Glomerular endothelial cell (primary cell): ENCODE data around the gene ATP4B. TPM values are rescaled to one million over a fixed set of nuclear protein-coding genes. Genes with fewer than 3 reads are reported as not detected.
"Not testable (repeated sequence)": the region's sequence is repeated elsewhere in the genome, so short reads cannot be mapped to it uniquely, and the experiment has no call there.

Source experiments
- DNase-seq: peaks from one replicate; pipeline ENCODE4 v3.0.0-alpha.2; 2011; ENCODE audit warnings: low read depth, low spot score; ENCODE audit errors: extremely low read depth
- total RNA-seq: library from RNA; depleted of rRNA; stranded (reverse); fragments of >200 nt; gene quantifications from 2 replicates; pipeline ENCODE4 v1.2.3, GENCODE V29; 2015

The ATP4B gene
- total RNA-seq, 1 donor from 2014 or later, result 0.58 TPM

DNA sequence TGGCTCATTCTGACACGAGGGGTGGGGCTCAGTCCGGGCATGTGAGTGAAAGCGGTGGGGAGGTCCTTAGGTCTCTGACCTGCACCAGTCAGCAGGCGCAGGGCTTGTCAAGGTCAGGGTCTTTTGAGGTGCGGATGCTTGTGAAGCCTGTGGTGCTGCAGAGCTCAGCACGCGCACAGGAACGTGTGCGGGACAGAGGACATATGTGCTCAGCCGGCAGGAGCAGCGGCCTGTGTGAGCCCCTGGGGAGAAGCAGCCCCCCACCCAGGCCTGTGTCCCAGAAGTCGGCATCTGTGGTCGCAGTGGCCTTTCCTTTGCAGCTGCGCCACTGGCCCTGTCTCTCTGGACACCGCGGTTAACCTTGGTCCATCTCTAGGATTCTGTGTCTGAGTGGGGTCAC, 30.9 kb downstream of the ATP4B start:
- no peak for DNase-seq

DNA sequence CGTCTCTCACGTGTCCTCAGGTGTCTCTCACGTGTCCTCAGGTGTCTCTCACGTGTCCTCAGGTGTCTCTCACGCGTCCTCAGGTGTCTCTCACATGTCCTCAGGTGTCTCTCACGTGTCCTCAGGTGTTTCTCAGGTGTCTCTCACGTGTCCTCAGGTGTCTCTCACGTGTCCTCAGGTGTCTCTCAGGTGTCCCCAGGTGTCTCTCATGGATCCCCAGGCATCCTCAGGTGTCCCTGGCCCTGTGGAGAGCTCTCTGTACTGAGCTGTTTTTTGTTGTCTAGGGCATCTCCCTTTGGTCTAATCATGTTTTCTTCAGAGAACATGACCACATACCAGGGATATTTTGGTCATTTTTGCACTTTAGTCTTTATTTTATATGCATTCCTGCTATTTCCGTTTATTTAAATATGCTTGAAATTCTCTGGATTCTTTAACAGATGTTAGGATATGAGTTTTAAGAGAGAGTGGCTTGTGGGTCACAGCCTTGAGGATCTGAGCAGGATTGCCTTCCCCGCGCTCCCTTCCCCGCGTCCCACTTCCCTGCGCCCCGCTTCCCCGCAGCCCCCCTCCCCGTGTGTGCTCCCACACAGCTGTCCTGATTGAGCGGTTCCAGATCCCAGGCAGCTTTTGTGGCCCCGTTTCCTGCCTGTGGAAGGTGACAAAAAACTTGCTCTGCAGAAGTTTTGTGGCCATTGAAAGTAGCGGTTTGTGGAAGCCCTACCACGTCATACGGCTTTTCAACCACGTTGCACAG, 31.9 kb downstream of the ATP4B start:
- no peak for DNase-seq

DNA sequence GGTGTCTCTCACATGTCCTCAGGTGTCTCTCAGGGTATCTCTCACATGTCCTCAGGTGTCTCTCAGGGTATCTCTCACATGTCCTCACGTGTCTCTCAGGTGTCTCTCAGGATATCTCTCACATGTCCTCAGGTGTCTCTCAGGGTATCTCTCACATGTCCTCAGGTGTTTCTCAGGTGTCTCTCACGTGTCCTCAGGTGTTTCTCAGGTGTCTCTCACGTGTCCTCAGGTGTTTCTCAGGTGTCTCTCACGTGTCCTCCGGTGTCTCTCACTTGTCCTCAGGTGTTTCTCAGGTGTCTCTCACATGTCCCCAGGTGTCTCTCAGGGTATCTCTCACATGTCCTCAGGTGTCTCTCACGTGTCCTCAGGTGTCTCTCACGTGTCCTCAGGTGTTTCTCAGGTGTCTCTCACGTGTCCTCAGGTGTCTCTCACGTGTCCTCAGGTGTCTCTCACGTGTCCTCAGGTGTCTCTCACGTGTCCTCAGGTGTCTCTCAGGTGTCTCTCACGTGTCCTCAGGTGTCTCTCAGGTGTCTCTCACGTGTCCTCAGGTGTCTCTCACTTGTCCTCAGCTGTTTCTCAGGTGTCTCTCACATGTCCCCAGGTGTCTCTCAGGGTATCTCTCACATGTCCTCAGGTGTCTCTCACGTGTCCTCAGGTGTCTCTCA, 33.2 kb downstream of the ATP4B start:
- DNase-seq, result not testable (repeated sequence)

DNA sequence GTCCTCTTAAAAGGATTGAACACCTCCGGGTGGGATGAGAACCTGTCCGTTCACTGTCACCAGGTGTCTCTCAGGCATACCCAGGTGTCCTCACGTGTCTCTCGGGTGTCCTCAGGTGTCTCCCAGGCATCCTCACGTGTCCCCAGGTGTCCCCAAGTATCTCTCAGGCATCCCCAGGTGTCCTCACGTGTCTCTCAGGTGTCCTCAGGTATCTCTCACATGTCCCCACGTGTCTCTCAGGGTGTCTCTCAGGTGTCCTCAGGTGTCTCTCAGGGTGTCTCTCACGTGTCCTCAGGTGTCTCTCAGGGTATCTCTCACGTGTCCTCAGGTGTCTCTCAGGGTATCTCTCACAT, 33.8 kb downstream of the ATP4B start:
- no peak for DNase-seq

DNA sequence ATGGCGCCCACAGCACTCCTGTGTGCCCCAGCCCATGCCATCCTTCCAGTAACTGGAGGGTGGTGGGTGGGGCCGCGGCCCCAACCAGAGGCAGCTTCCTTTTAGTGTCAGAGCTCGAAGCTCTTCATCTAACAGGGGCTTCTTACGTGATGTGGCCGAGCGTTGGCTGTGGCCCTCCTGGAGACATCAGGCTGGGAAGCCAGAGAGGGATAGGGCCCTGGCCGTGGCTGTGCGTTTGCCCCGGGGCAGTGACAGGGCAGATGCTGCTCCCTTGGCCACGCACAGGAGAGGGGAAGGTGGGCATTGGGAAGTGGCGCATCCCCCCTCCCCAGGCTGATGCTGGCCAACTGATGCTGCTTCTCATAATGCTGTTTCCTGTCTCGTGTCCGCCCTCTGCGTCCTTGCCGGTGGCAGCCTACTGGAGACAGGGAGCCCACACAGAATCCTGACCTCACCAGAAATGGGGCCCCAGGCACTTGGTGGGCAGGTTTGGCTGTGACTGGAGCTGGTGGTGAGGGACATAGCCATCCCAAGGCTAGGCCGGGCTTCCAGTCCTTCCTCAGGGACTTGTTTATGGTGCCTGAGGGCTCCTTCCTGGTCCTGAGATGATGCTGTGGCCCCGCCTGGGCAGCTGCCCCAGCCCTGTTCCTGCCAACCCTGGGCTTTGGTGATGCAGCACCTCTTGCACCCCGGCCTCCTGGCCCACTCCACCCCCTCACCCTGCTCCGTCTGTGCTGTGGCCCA, 34.3 kb downstream of the ATP4B start:
- no peak for DNase-seq

DNA sequence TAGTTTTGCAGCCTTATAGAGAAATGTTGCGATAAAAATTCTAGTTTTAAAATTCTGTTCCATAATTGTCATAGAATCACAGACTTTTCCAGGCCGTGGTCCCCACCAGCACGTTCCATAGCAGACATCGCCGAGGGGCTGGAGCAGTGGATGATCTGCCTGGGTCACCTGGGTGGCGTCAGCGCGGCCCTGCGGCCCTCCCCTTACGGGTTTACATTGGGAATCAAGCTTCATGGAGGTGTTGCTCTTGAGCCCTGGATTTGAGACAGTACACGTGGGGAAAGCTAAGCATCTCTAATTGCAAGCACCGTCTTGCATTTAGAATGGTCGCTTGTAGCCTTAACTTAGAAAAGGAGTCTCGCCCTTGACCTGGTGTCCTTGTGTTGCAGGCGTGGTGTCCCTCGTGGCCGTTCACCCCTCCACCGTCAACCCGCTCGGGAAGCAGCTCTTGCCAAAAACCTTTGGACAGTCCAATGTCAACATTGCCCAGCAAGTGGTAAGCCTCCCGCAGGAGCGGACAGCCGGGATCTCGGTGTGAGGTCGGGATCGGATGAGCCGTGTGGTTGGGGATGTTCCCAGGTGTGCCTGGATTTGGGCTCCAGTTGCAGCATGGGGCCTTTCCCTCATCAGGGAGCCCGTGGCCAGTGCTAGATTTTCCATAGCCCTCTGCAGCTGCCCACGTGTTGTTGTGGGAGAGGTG, 35.1 kb downstream of the ATP4B start:
- no peak for DNase-seq

DNA sequence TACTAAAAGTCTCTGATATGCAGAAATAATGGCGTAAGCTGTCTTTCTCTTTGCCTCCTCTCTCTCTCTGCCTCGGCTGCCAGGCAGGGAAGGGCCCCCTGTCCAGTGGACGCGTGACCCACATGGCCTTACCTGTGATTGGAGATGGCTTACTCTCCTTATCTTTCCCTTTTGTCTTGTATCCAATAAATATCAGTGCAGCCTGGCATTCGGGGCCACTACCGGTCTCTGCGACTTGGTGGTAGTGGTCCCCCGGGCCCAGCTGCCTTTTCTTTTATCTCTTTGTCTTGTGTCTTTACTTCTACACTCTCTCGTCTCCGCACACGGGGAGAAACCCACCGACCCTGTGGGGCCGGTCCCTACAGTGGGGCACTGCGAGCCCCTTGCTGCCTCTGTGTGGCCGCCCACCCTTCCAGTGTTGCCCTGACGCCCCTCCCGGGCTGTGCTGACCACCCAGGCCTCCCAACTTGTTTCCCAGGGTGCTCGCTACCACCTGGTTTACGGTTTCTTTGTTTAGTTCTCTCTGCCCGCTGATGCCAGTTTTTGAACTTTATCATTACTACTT, 35.9 kb downstream of the ATP4B start:
- DNase-seq, result not testable (repeated sequence)

DNA sequence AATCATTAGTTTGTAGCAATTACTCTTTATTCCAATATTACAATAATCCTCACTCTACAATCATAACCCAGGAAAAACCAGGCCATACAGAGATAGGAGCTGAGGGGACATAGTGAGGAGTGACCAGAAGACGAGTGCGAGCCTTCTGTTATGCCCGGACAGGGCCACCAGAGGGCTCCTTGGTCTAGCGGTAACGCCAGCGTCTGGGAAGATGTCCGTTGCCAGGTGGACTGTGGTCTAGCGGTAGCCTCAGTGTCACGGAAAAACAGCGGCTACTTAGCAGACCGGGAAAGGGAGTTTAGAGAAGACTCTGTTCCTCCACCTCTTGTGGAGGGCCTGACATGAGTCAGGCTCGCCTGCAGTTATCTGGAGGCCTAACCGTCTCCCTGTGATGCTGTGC, 36.5 kb downstream of the ATP4B start:
- DNase-seq, result not testable (repeated sequence)

DNA sequence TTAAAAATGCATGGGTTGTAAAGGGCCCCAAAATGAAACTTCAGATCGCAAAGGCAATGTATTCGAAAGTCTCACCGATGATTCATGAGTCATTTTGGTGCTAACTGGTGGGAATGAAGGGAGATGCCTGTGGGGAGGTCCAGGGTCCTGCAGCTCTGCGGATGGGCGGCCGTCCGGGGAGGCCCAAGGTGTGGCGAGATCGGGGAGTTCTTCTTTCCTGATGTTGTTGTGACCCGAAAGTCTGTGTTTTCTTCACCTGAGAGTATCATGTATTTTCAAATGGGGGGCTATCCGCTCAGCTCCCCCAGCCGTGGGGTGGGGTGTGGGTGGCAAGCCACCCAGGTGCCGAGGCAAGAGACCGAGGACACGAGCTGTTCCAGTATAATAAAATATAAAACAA, 37.0 kb downstream of the ATP4B start:
- no peak for DNase-seq

DNA sequence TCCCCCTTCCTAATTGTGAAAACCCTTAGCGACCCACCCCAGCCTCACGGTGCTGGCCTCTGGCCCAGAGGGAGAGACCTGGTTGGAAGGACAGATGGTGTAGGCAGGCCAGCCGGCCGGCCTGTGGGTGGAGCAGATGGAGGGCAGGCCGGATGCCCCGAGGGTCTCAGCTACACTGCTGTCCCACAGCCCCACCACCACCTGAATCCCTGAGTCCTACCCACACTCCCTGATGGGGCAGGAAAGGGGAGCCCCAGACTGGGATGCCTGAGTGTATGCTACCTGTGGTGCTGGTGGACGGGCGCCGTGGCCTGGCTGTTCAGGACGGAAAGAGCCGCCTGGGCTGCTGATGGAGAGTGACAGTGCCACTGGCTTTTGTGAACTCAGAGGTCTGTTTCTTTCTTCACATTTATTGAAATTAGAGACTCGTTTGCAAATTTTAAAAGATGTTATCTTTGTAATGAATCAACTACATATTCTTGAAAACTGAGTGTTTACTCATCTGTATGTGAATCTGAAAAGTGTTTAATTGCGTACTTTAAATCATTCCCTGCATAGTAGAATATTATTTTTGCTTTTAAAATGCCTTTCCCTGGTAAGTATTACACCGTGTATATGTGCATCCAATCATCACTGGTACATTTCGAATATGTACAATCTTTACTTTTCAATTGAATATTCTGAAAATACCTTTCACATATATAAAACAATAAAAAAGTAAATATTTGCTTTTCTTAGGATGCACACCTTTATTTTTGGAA, 37.8 kb downstream of the ATP4B start:
- no peak for DNase-seq

DNA sequence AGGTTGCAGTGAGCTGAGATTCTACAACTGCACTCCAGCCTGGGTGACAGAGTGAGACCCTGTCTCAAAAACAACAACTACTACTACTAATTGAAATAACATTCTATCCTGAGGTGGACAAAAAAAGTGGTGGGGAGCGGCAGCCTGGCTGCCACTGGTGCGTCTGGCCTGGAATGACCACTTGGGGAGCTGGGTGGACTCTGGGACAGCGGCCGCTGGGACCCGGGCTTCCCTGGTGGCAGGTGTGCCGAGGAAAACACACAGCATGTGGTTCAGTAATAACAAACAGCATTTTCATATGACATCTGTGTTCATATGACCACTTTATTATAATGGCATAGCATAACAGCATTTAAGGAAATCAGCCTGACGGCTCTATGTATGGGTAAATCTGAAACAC, 39.5 kb downstream of the ATP4B start:
- DNase-seq, result no peak

DNA sequence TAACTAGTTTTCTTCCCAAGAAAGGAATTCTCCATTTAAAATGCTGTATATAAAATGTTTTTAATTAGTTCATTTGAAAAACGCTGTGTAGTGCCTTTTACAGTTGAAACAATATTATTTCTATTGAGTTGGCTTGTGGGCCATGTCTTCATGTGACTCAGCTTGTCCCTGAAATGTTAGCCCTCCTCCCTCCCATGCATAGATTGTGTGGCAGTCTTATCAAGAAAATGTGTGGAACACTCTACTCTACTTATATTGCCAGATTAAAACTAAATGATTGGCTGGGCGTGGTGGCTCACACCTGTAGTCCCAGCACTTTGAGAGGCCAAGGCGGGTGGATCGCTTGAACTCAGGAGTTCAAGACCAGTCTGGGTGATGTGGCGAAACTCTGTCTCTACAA, 40.0 kb downstream of the ATP4B start:
- no peak for DNase-seq

DNA sequence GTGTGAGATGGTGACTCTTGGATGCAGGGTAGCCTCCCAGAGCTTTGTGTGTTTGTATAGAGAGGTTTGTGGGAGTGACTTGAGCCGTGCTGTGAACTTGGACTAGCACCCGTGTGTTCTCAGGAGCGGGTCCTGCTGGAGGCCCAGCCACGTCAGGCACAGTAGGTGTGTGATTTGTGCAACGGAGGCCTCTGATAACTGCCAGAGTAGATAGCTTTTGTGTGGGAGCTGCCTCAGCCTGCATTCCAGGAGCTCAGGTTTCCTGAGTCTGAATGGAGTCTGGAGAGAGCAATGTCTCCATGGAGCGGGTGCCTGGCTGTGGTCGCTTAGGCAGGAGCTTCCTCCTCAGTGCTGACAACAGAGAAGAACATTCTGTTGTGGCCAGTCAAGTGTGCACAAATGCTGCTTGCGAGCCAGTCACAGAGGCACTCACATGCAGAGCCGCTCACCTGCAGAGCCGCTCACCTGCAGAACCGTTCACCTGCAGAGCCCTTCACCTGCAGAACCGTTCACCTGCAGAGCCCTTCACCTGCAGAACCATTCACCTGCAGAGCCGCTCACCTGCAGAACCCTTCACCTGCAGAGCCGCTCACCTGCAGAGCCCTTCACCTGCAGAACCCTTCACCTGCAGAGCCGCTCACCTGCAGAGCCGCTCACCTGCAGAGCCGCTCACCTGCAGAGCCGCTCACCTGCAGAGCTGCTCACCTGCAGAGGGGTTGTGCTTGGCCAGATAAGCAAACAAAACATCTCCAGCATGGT, 40.8 kb downstream of the ATP4B start:
- no peak for DNase-seq

DNA sequence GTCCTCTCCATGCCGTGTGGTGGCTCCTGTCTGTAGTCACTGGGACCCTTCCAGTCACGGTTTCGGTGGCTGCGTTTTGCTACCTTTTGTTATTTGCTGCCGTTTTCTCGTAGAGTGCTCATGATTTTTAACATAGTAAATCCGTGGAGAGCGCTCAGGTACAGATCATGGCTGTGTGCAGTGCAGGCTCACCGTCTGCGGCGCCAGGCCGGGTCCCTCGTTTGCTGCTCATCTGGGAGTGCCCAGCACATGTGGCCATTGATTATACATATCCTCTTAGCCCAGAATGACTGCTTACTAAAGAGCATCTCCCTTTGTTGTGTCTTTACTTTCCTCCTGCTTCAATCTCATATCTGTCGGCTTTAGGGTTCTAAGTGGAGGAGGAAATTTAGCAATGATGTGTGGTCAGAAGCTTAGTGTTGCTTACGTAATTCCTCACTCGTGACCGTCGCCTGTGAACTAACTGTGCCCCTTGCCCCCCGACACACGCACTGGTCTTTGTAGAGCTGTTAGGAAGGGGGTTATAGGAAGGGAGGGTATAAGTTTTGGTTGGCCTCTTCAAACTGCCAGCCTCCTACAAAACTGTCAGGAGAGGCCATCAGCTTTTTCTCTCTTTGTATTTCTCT, 41.6 kb downstream of the ATP4B start:
- no peak for DNase-seq

DNA sequence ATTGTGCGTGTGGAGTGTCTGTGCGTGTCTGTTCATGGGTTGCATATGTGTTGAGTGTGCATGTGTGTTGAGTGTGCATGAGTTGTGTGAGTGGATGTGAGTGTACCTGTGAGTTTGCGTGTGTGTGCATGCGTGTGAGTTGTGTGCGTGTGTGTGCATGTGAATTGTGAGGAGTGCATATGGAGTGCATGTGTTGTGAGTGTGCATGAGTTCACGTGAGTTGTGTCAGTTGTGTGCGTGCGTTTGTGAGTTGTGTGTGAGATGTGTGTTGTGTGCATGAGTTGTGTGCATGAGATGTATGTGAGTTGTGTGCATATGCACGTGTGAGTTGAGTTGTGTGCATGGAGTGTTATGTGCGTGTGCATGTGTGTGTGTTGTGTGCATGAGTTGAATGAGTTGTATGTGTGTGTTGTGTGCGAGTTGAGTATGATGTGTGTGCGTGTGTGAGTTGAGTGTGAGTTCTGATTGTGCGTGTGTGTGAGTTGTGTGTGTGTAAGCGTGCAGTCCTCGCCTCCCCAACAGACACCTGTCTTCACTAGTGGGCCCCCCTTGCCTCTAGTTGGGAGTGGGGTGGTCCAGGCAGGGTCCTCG, 44.1 kb downstream of the ATP4B start:
- no peak for DNase-seq

DNA sequence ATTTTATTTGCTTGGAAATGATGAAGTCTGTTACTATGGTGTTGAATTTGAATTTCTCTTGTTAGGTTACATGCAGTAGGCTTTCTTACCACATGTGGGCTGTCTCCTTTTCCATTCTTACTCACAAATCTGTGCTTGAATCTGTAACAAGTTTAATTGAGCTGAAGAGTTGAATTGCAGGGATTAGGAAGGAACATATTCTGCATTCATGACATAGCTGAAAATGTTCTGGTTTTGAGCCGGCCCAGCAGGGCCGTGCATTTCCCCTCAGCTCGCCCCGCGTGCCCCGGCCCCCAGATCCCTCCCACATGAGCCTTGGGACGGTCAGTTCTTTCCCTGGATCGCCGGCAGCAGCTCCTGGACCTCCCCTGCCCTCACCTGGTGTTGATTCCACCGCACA, 45.4 kb downstream of the ATP4B start:
- DNase-seq, result no peak

DNA sequence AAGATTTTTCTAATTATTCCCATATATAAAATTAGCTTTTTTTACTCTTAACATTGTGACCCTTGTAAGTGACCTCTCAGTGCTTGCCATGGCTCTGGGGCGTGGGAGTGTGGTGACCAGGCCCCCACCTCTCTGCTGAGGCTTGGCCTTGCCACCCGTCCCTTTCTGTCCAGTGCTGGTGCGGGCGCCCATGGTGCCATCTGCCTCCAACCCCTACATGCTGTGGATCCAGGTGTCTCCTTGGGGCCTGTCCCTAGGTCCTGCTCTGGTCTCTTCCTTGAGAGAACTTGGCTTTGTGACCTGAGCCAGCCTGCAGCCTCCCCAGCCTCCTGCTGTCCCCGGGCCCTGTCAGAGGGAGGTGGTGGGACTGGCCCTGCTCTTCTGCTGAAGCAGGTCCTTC, 46.0 kb downstream of the ATP4B start:
- no peak for DNase-seq

DNA sequence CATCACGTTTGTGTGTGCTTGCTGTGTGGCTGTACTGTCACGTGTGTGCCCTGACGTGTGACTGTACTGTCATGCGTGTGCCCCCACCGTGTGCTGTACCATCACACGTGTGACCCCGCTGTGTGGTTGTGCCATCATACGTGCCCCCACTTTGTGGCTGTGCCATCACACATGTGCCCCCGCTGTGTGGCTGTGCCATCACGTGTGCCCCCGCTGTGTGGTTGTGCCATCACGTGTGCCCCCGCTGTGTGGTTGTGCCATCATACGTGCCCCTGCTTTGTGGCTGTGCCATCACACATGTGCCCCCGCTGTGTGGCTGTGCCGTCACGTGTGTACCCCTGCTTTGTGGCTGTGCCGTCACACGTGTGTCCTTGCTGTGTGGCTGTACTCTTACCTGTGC, 47.7 kb downstream of the ATP4B start:
- no peak for DNase-seq

DNA sequence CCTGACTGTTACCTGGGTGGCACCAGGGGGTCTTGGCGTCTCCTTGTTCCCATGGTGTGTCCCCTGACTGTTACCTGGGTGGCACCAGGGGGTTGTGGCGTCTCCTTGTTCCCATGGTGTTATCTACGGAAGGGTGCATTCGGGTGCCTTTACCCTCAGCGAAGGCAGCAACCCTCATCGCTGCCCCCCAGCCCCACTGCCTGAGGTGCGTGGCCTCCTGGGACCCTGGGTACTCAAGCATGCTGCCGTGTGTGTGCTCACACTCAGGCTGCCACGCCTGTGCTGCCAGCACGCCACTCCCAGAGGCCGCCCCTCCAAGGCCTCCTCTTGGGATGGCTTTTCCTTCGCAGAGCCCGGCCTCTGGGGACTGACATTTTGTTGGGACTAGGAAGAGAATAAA, 48.4 kb downstream of the ATP4B start:
- DNase-seq, result no peak
